GM23338 (cell line): ENCODE measurements around the gene ATP2A3. TPM values are rescaled to one million over a fixed set of nuclear protein-coding genes. Genes with fewer than 3 reads are reported as not detected.

ENCODE experiments used
- ATAC-seq: fragments of 200-7000 bp; cut with Tn5 transposase; 3 replicates; pipeline ENCODE4 v1.9.1; 2020
- DNase-seq: peaks from one replicate; pipeline ENCODE4 v3.0.0-alpha.2; 2015; ENCODE audit warnings: low spot score
- H2AFZ ChIP-seq: fragments of 200-600 bp; sonication (generic); 2 replicates; pipeline ENCODE4 v1.8.0; 2016; ENCODE audit warnings: antibody characterized with exemption, mild to moderate bottlenecking, moderate library complexity
- H3F3A ChIP-seq: fragments of 200-600 bp; sonication (generic); replicated peaks from 2 replicates; pipeline ENCODE4 v1.8.0; 2017; ENCODE audit warnings: antibody characterized with exemption, mixed run types, low read depth
- H3K27ac ChIP-seq: fragments of 200-600 bp; sonication (generic); 2 replicates; pipeline ENCODE4 v1.6.1; 2016; ENCODE audit warnings: low read depth
- H3K27me3 ChIP-seq: fragments of 200-600 bp; sonication (generic); 2 replicates; pipeline ENCODE4 v1.8.0; 2016; ENCODE audit warnings: mild to moderate bottlenecking, mixed run types, moderate library complexity; ENCODE audit not compliant: insufficient read depth
- H3K36me3 ChIP-seq: fragments of 200-600 bp; sonication (generic); 2 replicates; pipeline ENCODE4 v1.8.0; 2016; ENCODE audit warnings: mild to moderate bottlenecking; ENCODE audit not compliant: insufficient read depth
- H3K4me1 ChIP-seq: fragments of 200-600 bp; sonication (generic); 2 replicates; pipeline ENCODE4 v1.8.0; 2016; ENCODE audit warnings: mild to moderate bottlenecking, moderate library complexity; ENCODE audit not compliant: insufficient read depth
- H3K4me2 ChIP-seq: fragments of 200-600 bp; sonication (generic); 2 replicates; pipeline ENCODE4 v1.7.1; 2017; ENCODE audit warnings: mixed run types
- H3K4me3 ChIP-seq: fragments of 200-600 bp; sonication (generic); 2 replicates; pipeline ENCODE4 v1.6.1; 2016; ENCODE audit warnings: mixed run types
- H3K79me2 ChIP-seq: fragments of 200-600 bp; sonication (generic); replicated peaks from 2 replicates; pipeline ENCODE4 v1.8.0; 2017; ENCODE audit warnings: mild to moderate bottlenecking; ENCODE audit not compliant: insufficient read depth
- H3K9me2 ChIP-seq: fragments of 200-600 bp; sonication (generic); 2 replicates; pipeline ENCODE4 v1.8.0; 2017; ENCODE audit not compliant: insufficient read depth
- H4K20me1 ChIP-seq: fragments of 200-600 bp; sonication (generic); replicated peaks from 2 replicates; pipeline ENCODE4 v1.8.0; 2017; ENCODE audit warnings: mild to moderate bottlenecking; ENCODE audit not compliant: insufficient read depth
- H3K27ac Mint-ChIP-seq: 2 replicates; pipeline ENCODE4 v1.8.0; 2020; ENCODE audit warnings: inconsistent platforms, mild to moderate bottlenecking, moderate library complexity, mixed read lengths
- H3K27me3 Mint-ChIP-seq: 3 replicates; pipeline ENCODE4 v1.8.0; 2022; ENCODE audit warnings: low read depth, mild to moderate bottlenecking, moderate library complexity, mixed read lengths, inconsistent platforms; ENCODE audit not compliant: insufficient read depth, poor library complexity
- H3K36me3 Mint-ChIP-seq: 3 replicates; pipeline ENCODE4 v1.8.0; 2021; ENCODE audit warnings: low read depth, mild to moderate bottlenecking, inconsistent platforms, moderate library complexity, mixed read lengths
- H3K4me1 Mint-ChIP-seq: 3 replicates; pipeline ENCODE4 v1.8.0; 2020; ENCODE audit warnings: mild to moderate bottlenecking, inconsistent platforms, mixed read lengths
- H3K4me3 Mint-ChIP-seq: 3 replicates; pipeline ENCODE4 v1.8.0; 2021; ENCODE audit warnings: moderate library complexity, mild to moderate bottlenecking, inconsistent platforms, mixed read lengths
- H3K9me3 Mint-ChIP-seq: 3 replicates; pipeline ENCODE4 v1.8.0; 2020; ENCODE audit warnings: moderate library complexity, mild to moderate bottlenecking, inconsistent platforms, mixed read lengths
- CREB1 ChIP-seq: fragments of 250-450 bp; sonication (Bioruptor Pico); IDR thresholded peaks from 2 replicates; pipeline ENCODE4 v1.5.0; 2020; ENCODE audit warnings: low read depth, mild to moderate bottlenecking, moderate library complexity
- CTCF ChIP-seq, 2 experiments: fragments of 200-600 bp in 1 of 2; sonication (generic) in 1 of 2; conservative IDR thresholded peaks; 2 replicates each; pipeline versions ENCODE4 v1.5.1 to v1.6.1; 2016 to 2017; ENCODE audit warnings: antibody characterized with exemption in 2 of 2, low read depth in 2 of 2, mild to moderate bottlenecking in 2 of 2, moderate library complexity in 1 of 2
- EZH2 ChIP-seq: fragments of 200-600 bp; sonication (generic); IDR thresholded peaks from one replicate; pipeline ENCODE4 v1.8.0; 2017; ENCODE audit warnings: antibody characterized with exemption, mild to moderate bottlenecking, low read depth; ENCODE audit not compliant: unreplicated experiment
- EZH2phosphoT487 ChIP-seq: fragments of 200-600 bp; sonication (generic); IDR thresholded peaks from one replicate; pipeline ENCODE4 v1.8.1; 2018; ENCODE audit warnings: antibody characterized with exemption; ENCODE audit not compliant: unreplicated experiment
- JUNB ChIP-seq: IDR thresholded peaks from one replicate; pipeline ENCODE4 v1.6.1; 2016; ENCODE audit warnings: antibody characterized with exemption; ENCODE audit not compliant: unreplicated experiment
- NANOG ChIP-seq: IDR thresholded peaks from 2 replicates; pipeline ENCODE4 v1.6.1; 2016; ENCODE audit warnings: antibody characterized with exemption, borderline replicate concordance
- POLR2AphosphoS5 ChIP-seq: IDR thresholded peaks from 2 replicates; pipeline ENCODE4 v1.6.1; 2016; ENCODE audit warnings: antibody characterized with exemption, low read depth
- REST ChIP-seq: IDR thresholded peaks from one replicate; pipeline ENCODE4 v1.6.1; 2018; ENCODE audit warnings: antibody characterized with exemption; ENCODE audit not compliant: unreplicated experiment
- STAT1 ChIP-seq: IDR thresholded peaks from one replicate; pipeline ENCODE4 v1.6.1; 2016; ENCODE audit warnings: antibody characterized with exemption; ENCODE audit not compliant: unreplicated experiment
- ZNF114 ChIP-seq: fragments of 250-450 bp; sonication (Bioruptor Pico); IDR thresholded peaks from 2 replicates; pipeline ENCODE4 v1.5.0; 2020; ENCODE audit warnings: mild to moderate bottlenecking, moderate library complexity
- ZNF331 ChIP-seq: fragments of 250-450 bp; sonication (Bioruptor Pico); IDR thresholded peaks from 2 replicates; pipeline ENCODE4 v1.5.0; 2020; ENCODE audit warnings: low read depth, mild to moderate bottlenecking, moderate library complexity
- ZNF462 ChIP-seq: fragments of 250-450 bp; sonication (Bioruptor Pico); IDR thresholded peaks from 2 replicates; pipeline ENCODE4 v1.5.0; 2020; ENCODE audit warnings: mild to moderate bottlenecking, moderate library complexity
- polyA plus RNA-seq: library from polyadenylated mRNA; unstranded; fragments of >200 nt; fragmentation: Nextera tagmentation; extraction: Ambion mirVana; gene quantifications from 2 replicates; pipeline ENCODE4 v1.2.1, GENCODE V29; 2016
- total RNA-seq: library from RNA; depleted of rRNA; stranded (reverse); fragments of >200 nt; shearing (Covaris generic); gene quantifications from 2 replicates; pipeline ENCODE4 v1.2.3, GENCODE V29; 2014
- TF ChIP-seq, protein P1 (sequence below): IDR thresholded peaks from 2 replicates; pipeline ENCODE4 v1.6.1; 2016; ENCODE audit warnings: antibody characterized with exemption

ATP2A3 gene
- total and polyA plus RNA-seq, 2 experiments from 2014 or later: 9.6 to 35.2 TPM

GRCh38 chr17:3894911-3895343 is 69.3 kb downstream of the ATP2A3 start:
- Mint-ChIP-seq H3K4me3 (no peak overlapping the region), H3K27ac (no peak overlapping the region), H3K27me3 (peaks cover 24% of the 10 kb centered on the region), H3K36me3 (no peaks in the 10 kb centered on the region; the same call in 2 of the 3 replicates), H3K9me3 (peaks cover 3% of the 10 kb centered on the region; the same call in 1 of the 3 replicates), H3K4me1 (peaks cover 29% of the 10 kb centered on the region)
- H3K4me3 ChIP-seq: no peak overlapping the region
- TF ChIP-seq ZNF114: no peak
- TF ChIP-seq CTCF (conservative IDR thresholded peaks at IDR 0.05; ENCODE audit: low read depth in 2 of 2): no peak
- no peak for TF ChIP-seq POLR2AphosphoS5
- TF ChIP-seq JUNB: no peak
- no peak for TF ChIP-seq ZNF331 (CRISPR knock-in tag)
- TF ChIP-seq, protein P1, sequence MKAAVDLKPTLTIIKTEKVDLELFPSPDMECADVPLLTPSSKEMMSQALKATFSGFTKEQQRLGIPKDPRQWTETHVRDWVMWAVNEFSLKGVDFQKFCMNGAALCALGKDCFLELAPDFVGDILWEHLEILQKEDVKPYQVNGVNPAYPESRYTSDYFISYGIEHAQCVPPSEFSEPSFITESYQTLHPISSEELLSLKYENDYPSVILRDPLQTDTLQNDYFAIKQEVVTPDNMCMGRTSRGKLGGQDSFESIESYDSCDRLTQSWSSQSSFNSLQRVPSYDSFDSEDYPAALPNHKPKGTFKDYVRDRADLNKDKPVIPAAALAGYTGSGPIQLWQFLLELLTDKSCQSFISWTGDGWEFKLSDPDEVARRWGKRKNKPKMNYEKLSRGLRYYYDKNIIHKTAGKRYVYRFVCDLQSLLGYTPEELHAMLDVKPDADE: no peak
- no peak for TF ChIP-seq ZNF462 (CRISPR knock-in tag)
- no peak for TF ChIP-seq EZH2phosphoT487
- TF ChIP-seq CREB1: no peak
- no peak for TF ChIP-seq EZH2
- no peak for TF ChIP-seq STAT1
- TF ChIP-seq NANOG: no peak
- no peak for TF ChIP-seq REST
- no peak overlapping the region for H2AFZ ChIP-seq
- no peaks in the 10 kb centered on the region for H3K9me2 ChIP-seq
- no peaks in the 10 kb centered on the region for H3K36me3 ChIP-seq
- no peak overlapping the region for H3K4me2 ChIP-seq
- no peaks in the 10 kb centered on the region for H3K27me3 ChIP-seq
- 0 out of 2 replicates have a peak, but pooled peaks cover 4% of the 10 kb centered on the region for H3K79me2 ChIP-seq
- no peaks in the 10 kb centered on the region for H4K20me1 ChIP-seq
- ATAC-seq (no peak), DNase-seq (no peak)
- H3F3A ChIP-seq: peaks cover 11% of the 10 kb centered on the region; the same call in 1 of the 2 replicates
- peaks cover 21% of the 10 kb centered on the region for H3K4me1 ChIP-seq
- no peak overlapping the region for H3K27ac ChIP-seq
